HG02642 (cell line): ENCODE measurements around the gene AQP12A.

ENCODE experiments used
- ATAC-seq: cut with Tn5 transposase; IDR thresholded peaks from one replicate; pipeline ENCODE4 v1.9.1; 2021; ENCODE audit warnings: mild to moderate bottlenecking; ENCODE audit not compliant: unreplicated experiment, poor library complexity

AQP12A gene

DNA sequence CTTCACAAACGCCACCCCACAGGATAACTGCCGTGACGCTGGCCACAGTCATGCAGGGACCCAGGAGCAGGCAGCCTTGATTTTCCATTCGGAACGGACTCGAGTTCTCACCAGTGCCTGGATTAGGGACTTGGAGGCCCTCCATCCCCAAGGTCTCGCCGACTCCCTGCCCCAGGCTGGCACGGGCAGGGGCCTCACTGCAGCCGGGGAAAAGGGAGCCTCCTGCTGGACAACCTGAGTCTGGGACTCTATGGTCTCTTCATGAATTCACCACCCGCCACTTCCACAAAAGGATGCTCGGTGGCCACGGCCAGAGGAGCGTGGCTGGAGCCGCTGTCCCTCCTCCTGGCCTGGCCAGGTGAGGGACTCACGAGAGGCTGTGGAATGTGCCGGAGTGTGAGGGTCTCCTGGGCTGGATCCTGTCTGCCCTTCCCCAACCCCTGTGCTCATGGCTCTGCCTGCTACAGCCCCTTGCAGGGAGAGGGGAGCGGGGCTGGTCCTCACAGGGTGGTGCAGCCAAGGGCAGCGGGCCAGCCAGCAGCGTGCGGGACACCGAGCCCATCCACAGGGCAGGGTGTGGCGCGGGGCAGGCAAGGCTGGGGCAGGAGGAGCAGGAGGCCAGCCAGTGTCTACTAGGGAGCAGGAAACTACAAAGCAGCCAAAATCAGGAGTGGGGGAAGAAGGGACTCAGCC lies 42.3 kb downstream of the AQP12A start:
- ATAC-seq: no peak

DNA sequence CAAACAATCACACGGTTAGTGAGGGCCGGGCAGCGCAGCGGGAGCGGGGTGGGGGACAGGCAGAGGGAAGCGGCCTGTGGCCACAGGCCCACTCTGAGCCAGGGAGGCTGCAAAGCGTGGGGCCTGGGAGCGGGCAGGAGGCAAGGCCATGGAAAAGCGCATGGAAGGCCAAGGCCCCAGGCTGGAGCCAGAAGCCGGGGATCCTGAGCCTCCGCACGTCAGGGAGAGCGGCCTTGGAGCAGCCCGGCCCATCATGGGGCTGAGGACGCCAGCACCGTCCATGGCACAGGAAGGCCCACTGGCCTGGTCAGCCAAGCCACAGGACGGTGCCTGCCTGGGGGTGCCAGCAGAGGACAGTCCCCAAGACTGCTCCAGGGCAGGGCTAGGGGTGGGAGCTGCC lies 43.1 kb downstream of the AQP12A start:
- no peak for ATAC-seq

DNA sequence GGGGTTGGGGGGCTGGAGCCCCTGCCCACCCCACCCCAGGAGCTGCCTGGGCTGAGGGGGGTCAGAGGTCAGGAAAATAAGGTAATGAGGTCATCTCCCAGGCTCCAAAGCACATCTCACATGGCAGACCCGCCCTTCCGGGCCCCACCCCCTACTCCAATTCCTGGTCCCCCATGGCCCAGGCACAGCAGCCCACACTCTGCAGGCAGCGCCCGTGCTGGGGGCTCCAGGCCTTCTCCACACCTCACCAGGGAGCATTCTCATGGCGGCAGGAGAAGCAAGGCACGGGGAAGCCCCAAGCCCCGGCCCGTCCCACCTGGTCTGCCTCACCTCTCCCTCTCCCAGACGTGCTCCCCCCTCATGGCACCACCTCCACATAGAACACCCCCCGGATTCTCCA lies 43.8 kb downstream of the AQP12A start:
- no peak for ATAC-seq

DNA sequence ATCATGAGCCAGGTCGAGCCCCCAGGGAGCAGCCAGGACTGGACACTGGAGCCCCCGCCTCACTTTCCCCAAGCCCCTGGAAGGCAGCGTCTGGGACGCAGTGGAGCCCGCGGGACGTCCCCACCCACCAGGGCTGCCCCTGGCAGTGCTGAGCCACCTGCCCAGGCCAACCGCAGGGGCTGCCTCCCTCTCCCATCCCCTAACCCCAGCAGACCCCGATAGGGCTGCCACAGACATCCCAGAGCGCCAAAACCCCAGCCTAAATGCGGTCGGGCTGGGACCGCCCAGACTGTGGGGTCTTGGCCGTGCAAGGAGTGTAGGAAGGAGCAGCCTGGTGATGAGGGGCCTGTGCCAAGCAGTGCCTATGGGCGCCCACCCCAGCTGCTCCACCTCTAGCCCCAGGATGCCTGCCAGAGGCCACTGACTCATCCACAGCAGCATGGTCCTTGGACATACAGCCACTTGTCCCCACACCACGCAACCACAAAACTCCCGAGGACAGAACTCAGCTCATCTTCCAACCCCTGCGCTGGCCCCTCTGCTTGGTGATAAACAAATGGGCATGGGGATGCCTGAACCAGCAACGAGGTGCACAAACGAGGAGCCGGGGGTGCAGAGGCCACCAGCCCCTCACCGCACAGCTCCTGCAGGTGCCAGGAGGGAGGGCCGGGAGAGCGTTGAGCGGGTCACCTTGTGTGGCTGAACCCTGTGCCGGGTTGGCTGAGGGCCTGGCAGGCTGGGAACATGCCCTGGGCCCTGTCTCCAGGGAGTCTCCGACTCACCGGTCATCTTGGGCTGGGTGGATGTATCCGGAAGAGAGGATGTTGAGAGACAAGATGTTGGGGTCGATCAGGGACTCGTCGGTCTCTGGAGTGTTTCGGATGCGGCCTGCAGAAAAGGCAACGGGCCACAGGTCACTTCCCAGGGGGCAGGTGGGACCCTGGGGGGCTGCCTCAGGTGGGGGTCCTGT lies 44.9 kb downstream of the AQP12A start:
- ATAC-seq: no peak

DNA sequence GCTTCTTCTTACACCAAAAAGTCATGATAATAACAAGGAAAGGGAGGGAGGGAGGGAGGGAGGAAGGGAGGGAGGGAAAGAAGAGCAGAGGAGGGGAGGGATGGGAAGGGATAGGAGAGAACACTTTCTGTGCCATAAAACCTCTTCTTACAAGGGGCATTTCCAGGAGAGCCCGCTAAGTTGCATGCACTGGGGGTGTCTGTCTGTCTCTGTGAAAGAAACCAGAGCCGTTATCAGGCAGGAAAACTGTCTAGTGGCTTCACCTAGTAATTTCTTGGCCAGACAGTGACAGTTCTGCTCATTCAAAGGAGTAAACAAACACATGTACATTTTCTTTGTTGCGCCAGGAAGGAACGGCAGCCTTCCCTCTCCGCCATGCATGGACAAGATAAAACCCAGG lies 45.8 kb downstream of the AQP12A start:
- no peak for ATAC-seq

DNA sequence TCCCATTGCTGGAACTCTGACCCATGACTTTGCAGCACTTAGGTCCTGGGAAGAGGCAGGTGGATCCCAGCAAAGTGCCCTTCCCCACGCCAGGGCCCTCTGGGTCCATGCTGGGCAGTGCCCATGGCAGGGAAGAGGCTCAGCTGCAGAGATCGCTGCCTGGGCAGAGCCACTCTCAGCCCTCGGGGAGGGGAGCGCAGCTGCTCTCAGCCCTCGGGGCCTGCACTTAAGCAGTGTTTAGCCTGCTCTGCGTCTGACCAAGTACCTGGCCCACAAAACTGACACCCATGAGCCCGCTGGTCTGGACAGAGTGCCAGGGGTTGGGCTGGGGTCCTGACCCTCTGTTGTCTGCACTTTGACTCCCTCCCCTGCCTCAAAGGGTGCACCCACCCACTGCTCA lies 46.3 kb downstream of the AQP12A start:
- no peak for ATAC-seq

DNA sequence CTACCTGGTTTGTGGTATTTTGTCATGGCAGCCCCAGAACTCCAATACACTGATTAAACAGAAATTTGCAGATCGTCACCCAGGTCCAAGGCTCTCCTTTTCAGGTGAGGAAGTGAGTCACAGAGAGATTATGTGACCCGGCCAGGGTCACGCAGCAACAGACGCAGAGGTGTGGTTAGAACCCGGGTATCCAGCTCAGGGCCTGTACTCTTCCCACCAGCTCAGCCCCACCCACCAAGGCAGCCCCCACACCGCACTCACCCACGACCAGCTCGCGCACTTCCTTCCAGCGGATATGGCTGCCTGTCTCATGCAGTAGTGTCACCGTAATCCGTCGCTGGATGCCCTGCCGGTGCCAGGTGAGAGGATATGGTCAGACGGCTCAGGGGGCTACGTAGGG lies 48.1 kb downstream of the AQP12A start:
- no peak for ATAC-seq

DNA sequence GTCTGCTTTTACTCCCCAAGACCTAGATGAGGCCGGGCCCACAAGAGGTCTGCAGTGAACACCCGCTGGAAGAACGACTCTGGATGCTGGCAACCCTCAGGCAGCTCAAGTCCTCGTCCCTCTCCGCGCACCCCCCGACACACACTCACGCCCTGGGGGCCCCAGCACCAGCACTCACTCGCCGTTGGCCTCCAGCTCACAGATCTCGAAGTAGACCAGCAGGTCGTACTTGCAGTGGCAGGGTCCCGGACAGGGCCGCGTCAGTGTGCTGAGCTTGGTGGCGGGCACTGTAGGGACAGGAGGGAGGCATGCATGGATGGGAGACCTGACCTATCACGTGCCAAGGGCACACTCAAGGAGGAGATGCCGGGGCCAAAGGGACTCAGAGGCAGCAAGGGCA lies 49.4 kb downstream of the AQP12A start:
- no peak for ATAC-seq

DNA sequence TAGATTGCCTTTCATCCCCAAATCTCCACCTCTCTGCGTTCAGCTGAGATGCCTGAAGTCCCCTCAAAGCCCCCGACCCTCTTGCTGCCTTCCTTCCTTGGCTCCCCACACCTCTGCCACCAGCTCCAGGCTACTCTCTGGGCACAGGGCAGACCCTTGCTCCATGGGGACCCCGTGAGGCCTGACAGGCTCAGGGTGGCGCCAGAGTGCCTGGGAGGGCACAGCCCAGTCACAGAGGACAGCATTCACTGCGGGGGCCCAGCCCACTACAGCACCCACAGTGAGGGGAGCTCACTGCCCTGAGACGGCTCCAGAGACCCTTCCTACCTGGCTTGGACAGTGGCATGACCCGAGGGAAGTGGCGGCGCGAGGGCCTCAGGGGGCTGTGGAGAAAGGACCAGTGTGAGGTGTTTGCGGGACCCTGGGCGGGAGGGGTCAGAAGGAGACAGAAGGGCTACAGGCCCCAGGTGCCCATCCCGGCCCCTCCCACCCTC lies 51.0 kb downstream of the AQP12A start:
- ATAC-seq: no peak

DNA sequence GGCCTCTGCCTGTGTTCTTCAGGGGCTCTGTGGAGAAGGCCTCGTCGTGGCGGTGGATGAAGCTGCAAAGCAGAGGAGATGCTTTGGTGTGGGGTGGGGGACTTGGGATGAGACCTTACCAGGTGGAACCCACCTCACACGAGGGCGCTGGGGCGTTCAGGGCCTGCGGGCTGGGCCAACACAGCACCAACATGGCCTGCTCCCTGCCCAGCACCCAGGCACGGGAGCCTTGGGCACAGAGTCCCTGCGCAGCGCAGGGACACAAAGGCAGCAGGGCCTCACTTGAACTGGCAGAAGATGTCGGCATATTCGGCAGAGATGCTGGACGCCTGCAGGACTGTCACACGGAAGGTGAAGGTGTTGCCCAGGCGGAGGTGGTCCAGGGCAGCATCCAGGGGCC lies 53.8 kb downstream of the AQP12A start:
- no peak for ATAC-seq

DNA sequence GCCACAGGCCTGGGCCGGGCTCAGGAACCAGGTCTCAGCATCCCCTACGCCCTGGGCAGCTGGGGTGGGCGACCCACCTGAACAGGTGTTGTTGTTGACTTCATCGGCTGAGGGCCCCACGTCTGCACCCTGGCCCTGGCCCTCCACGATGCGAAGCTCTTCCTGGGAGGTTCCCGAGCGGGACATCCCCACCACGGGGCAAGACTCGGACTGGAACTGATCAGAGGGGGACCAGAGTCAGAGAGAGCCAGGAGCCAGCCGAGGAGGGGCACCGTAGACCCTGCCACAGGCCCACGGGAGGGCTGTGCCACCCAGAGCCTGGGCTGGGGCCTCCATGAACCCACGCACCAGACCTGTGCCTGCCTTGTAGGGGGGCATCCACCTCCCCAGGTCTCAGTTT lies 54.3 kb downstream of the AQP12A start:
- ATAC-seq: no peak

DNA sequence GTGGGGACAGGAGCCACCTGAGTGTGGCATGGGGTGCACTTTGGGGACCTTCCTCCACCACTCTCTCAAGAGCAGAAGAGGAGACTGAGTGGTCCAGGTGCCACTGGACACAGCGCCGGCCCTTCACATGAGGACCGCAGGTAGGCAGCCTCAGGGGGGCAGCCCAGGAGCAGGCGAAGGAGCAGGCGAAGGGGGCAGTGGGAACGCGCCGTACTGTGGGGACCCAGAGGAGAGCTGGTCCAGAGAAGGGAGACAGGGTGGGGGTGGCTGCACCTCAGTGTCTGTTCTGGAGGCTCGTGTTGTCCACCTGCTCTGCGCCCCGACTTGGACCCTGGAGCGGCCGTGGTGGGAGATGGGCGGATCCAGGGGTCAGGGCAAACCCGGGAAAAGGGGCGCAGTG lies 55.0 kb downstream of the AQP12A start:
- ATAC-seq: no peak

DNA sequence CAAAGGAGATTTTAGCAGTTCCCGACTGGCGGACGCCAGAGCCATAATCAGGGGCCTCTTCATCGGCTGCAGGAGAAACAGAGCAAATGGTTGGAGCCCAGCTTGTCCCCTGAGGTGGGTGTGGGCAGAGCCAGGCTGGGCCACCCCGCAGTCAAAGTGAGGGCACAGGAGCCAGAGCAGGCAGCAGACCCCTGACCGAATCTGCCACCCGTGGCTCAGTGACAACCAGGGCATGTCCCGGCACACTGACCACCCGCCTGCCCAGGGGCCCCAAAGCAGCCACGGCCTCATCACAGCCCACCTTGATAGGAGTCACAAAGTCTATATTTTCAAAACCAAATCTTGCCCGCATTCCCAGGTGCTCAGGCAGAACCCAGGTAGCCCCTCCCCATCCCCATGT lies 55.6 kb downstream of the AQP12A start:
- ATAC-seq: no peak
